Neural cell (in vitro differentiated cells): ENCODE results near the gene GATA6. TPM values are rescaled to one million over a fixed set of nuclear protein-coding genes. Genes with fewer than 3 reads are reported as not detected.

Experiments
- H2AFZ ChIP-seq: fragments of 200-600, 300-800 bp; sonication (generic), shearing (Covaris generic); 2 replicates; pipeline ENCODE4 v1.6.0; 2014; ENCODE audit warnings: low read depth, mild to moderate bottlenecking, antibody characterized with exemption, low read length, moderate library complexity
- H3F3A ChIP-seq: fragments of 200-600 bp; shearing (Covaris generic); 2 replicates; pipeline ENCODE4 v1.6.1; 2016; ENCODE audit warnings: mild to moderate bottlenecking, moderate library complexity, mixed read lengths, antibody characterized with exemption, low read length; ENCODE audit not compliant: insufficient read depth, poor library complexity, severe bottlenecking
- H3K27ac ChIP-seq: fragments of 200-600, 300-800 bp; sonication (generic), shearing (Covaris generic); 2 replicates; pipeline ENCODE4 v1.5.1; 2014; ENCODE audit warnings: mild to moderate bottlenecking, low read length, moderate library complexity
- H3K27me3 ChIP-seq: fragments of 300-800, 200-600 bp; sonication (generic), shearing (Covaris generic); 2 replicates; pipeline ENCODE4 v1.6.0; 2014; ENCODE audit warnings: mild to moderate bottlenecking, low read depth, low read length, moderate library complexity; ENCODE audit not compliant: insufficient read depth
- H3K36me3 ChIP-seq: fragments of 300-800, 200-600 bp; sonication (generic), shearing (Covaris generic); 2 replicates; pipeline ENCODE4 v1.5.1; 2014; ENCODE audit warnings: mild to moderate bottlenecking, antibody characterized with exemption, low read length, moderate library complexity; ENCODE audit not compliant: insufficient read depth
- H3K4me2 ChIP-seq: fragments of 300-800, 200-600 bp; sonication (generic), shearing (Covaris generic); 2 replicates; pipeline ENCODE4 v1.6.0; 2014; ENCODE audit warnings: mild to moderate bottlenecking, low read length
- H3K4me3 ChIP-seq: fragments of 300-800, 200-600 bp; sonication (generic), shearing (Covaris generic); 2 replicates; pipeline ENCODE4 v1.5.1; 2014; ENCODE audit warnings: mild to moderate bottlenecking, low read length, moderate library complexity
- H3K79me2 ChIP-seq: fragments of 200-600 bp; shearing (Covaris generic); replicated peaks from 2 replicates; pipeline ENCODE4 v1.6.0; 2014; ENCODE audit warnings: mild to moderate bottlenecking, low read length, moderate library complexity; ENCODE audit not compliant: insufficient read depth
- H3K9ac ChIP-seq: fragments of 300-800, 200-600 bp; sonication (generic), shearing (Covaris generic); 2 replicates; pipeline ENCODE4 v1.6.1; 2016; ENCODE audit warnings: mild to moderate bottlenecking, low read length, mixed read lengths
- H3K9me2 ChIP-seq: fragments of 200-600 bp; shearing (Covaris generic); 2 replicates; pipeline ENCODE4 v1.6.1; 2016; ENCODE audit warnings: mild to moderate bottlenecking, low read length, mixed read lengths; ENCODE audit not compliant: insufficient read depth
- H3K9me3 ChIP-seq: fragments of 200-600, 300-800 bp; sonication (generic), shearing (Covaris generic); 2 replicates; pipeline ENCODE4 v1.6.1; 2016; ENCODE audit warnings: mild to moderate bottlenecking, mixed run types, low read length, moderate library complexity, mixed read lengths
- H4K20me1 ChIP-seq: fragments of 200-600 bp; shearing (Covaris generic); 2 replicates; pipeline ENCODE4 v1.6.1; 2016; ENCODE audit warnings: mild to moderate bottlenecking, mixed run types; ENCODE audit not compliant: insufficient read depth
- CTCF ChIP-seq: fragments of 450-650 bp; IDR thresholded peaks from 2 replicates; pipeline ENCODE4 v1.5.1; 2014; ENCODE audit warnings: antibody characterized with exemption, mild to moderate bottlenecking, moderate library complexity; ENCODE audit not compliant: poor library complexity, severe bottlenecking
- EZH2 ChIP-seq: fragments of 200-600, 300-800 bp; shearing (Covaris generic), sonication (generic); IDR thresholded peaks from 2 replicates; pipeline ENCODE4 v1.6.1; 2014; ENCODE audit warnings: antibody characterized with exemption, low read length, borderline replicate concordance, mild to moderate bottlenecking; ENCODE audit not compliant: insufficient read depth, poor library complexity, severe bottlenecking
- POLR2AphosphoS5 ChIP-seq: IDR thresholded peaks from 2 replicates; pipeline ENCODE4 v1.6.1; 2012
- RAD21 ChIP-seq: fragments of 450-650 bp; conservative IDR thresholded peaks from 2 replicates; pipeline ENCODE4 v1.6.1; 2014; ENCODE audit warnings: antibody characterized with exemption, mild to moderate bottlenecking, moderate library complexity
- REST ChIP-seq: IDR thresholded peaks from 2 replicates; pipeline ENCODE4 v1.6.1; 2012; ENCODE audit warnings: borderline replicate concordance
- SMC3 ChIP-seq: fragments of 450-650 bp; conservative IDR thresholded peaks from 2 replicates; pipeline ENCODE4 v1.6.1; 2014; ENCODE audit warnings: antibody characterized with exemption, mild to moderate bottlenecking, moderate library complexity; ENCODE audit not compliant: poor library complexity
- TAF1 ChIP-seq: IDR thresholded peaks from 2 replicates; pipeline ENCODE4 v1.6.1; 2012; ENCODE audit warnings: low read depth
- polyA plus RNA-seq: library from polyadenylated mRNA; depleted of rRNA; stranded (reverse); fragments of >200 nt; gene quantifications from 2 replicates; pipeline ENCODE4 v1.2.3, GENCODE V29; 2014

GATA6 gene
- polyA plus RNA-seq, 1 donor from 2014 or later = not detected

GRCh38 chr18:22171258-22172119, 2.1 kb downstream of the GATA6 start:
- no peak for TF ChIP-seq TAF1
- no peak for TF ChIP-seq POLR2AphosphoS5
- no peak for TF ChIP-seq CTCF
- TF ChIP-seq EZH2 = peak; percentile 97
- no peak for TF ChIP-seq SMC3
- no peak for TF ChIP-seq REST
- TF ChIP-seq RAD21 = no peak
- no peak overlapping the region for H3K27ac ChIP-seq
- H3K79me2 ChIP-seq = no peaks in the 10 kb centered on the region
- no peaks in the 10 kb centered on the region for H3K36me3 ChIP-seq
- no peak overlapping the region for H3K9ac ChIP-seq
- peak overlapping the region; percentile 65 for H3K4me3 ChIP-seq
- no peaks in the 10 kb centered on the region for H3K9me3 ChIP-seq
- no peaks in the 10 kb centered on the region for H3K9me2 ChIP-seq
- H4K20me1 ChIP-seq = no peaks in the 10 kb centered on the region
- peaks cover 98% of the 10 kb centered on the region for H3K27me3 ChIP-seq
- no peak overlapping the region for H2AFZ ChIP-seq
- no peak overlapping the region for H3K4me2 ChIP-seq
- H3F3A ChIP-seq = no peaks in the 10 kb centered on the region

GRCh38 chr18:22172120-22172582, 2.8 kb downstream of the GATA6 start:
- Histone ChIP-seq H3K4me2 (no peak overlapping the region), H3K27me3 (peaks cover 98% of the 10 kb centered on the region), H2AFZ (no peak overlapping the region), H3K9ac (no peak overlapping the region), H3K9me3 (no peaks in the 10 kb centered on the region), H3F3A (no peaks in the 10 kb centered on the region), H3K36me3 (no peaks in the 10 kb centered on the region), H4K20me1 (no peaks in the 10 kb centered on the region), H3K79me2 (no peaks in the 10 kb centered on the region), H3K27ac (no peak overlapping the region), H3K9me2 (no peaks in the 10 kb centered on the region), H3K4me3 (no peak overlapping the region)
- TF ChIP-seq EZH2 (peak; percentile 100), REST (no peak)
